ENCODE results near the gene MPPED1.

MPPED1 gene

DNA sequence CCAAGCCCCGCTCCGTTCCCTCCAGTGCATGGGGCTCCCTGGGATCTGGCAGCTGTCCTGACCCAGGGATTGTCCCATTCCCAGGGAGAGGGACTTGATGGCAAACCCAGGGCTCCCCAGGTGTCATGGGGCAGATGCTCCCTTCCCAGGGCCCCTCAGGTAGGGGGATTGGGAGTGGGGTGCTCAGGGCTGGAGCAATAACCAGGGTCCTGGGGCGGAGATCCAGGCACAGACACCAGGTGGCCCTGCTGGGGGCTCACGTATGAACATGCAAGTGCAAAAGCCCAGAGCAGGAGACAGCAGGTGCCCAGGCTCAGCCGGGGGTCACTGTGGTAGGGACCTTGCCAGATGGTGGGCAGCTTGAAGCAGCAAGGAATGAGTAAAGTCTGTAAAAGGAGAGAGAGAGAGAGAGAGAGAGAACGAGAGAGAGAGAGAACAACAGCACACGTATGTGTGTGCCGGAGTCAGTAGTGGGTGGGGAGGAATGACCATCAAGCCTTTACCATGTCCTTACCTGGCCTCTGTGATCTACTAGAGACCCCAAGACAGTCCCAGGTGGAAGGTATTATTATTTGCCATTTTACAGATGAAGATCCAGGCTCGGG is 19.3 kb upstream of the MPPED1 start:
- DNase-seq (ENCODE audit: low read depth), result no peak

DNA sequence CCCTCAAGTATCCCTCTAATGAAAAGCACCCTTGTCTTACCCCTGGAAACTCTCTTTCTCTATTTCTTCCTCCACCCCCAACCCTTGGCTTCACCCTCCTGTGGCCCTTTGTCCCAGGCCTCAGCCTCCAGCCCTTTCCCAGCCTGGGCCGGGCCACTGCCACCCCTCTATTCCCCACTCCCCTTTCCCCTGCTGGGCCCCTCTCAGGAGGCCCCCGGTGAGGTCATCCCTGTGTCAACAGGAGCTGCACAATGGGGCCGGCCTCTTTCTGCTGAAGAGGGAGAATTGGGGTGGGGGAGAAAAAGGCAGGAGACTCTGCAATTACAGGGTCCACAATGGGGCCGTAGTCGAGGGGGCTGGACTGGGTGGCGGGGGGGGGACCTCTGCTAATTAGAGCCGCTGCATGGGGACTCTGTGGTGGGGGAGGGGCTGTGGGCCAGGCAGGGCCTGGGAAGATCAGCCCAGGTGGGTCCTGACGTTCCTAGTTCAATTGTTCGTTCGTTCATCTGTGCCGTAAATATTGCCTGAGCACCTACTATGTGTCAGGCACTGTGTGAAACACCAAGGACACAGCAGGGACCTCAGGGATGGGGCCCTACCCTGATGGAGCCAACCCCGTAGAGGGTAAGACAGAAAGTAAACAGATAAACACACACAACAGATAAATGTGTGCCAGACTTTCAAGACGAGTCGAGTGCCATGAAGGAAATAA is 18.5 kb upstream of the MPPED1 start:
- DNase-seq (ENCODE audit: low read depth), result no peak

DNA sequence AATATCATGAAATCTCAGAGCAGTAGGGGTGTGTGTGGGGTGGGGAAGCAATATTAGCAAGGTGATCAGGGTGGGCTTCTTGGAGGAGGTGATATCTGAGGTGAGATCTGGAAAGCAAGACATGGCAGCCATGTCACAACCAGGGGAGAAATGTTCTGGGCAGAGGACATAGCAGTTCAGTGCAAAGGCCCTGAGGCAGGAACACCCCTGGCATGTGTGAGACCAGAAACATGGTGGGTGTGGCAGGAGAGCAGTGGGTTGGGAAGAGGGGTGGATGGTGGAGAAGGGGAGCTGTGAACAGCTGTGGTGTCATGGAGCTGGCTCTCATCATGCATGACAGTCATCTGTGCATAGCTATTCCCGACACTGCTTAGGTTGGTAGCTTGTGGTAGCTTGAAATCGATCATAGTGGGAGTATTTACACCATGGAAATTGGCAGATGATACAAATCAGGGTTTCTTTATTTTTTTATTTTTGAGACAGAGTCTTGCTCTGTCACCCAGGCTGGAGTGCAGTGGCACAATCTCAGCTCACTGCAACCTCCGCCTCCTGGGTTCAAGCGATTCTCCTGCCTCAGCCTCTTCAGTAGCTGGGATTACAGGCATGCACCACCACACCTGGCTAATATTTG is 17.9 kb upstream of the MPPED1 start:
- no peak for DNase-seq (ENCODE audit: low read depth)

DNA sequence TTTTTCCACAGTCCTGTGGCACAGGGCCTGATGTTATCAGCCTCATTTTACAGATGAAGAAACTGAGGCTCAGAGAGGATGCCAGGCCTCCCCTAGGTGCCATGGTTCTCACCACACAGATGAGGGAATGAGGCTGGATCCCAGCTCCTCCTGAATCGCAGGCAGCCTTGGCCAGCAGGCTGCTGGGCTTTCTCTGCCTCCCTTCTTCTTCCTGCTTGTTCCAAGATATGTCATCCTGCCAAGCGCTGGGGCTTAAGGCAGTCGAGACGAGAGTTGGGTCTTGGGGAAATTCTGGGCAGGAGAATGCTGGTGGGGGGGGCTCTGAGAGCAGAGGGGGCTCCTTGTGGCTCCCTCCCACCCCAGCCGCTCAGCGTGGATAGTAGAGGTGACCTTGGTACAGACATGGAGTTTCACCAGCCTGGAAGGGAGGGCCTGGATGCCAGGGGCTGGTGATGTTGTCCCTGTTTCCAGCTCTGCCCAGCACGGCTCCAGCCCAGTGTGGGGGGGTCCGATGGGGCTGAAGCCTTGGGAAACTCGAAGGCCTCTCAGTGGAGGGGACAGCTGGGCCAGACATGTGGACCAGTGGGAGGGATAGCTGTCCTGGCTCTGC is 16.6 kb upstream of the MPPED1 start:
- no peak for DNase-seq (ENCODE audit: low read depth)

DNA sequence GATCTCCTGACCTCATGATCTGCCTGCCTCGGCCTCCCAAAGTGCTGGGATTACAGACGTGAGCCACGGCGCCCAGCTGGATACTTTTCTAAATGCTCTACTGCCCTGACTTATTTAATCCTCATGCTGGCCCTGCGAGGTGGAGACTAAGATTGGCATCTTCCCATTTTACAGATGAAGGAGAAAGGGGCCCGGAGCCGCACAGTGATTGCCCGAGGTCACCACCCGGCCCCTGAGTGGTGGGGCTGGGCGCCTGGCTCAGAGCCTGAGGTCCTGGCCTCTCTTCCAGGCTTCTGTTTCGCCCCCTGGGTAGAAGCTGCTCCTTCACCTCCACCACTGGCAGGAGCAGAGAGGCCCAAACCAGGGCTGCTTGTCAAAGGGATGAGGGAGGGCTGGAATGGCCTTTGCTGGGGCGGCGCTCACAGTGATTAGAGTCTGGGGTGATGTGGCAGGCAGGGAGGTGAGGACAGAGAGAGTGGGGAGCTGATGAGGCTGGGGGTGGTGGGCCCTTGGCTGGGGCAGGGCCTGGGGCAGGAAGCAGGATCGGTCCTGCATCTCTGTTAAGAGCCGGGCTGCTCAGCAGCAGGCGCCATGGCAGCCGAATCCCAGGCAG is 15.4 kb upstream of the MPPED1 start:
- no peak for DNase-seq (ENCODE audit: low read depth)

DNA sequence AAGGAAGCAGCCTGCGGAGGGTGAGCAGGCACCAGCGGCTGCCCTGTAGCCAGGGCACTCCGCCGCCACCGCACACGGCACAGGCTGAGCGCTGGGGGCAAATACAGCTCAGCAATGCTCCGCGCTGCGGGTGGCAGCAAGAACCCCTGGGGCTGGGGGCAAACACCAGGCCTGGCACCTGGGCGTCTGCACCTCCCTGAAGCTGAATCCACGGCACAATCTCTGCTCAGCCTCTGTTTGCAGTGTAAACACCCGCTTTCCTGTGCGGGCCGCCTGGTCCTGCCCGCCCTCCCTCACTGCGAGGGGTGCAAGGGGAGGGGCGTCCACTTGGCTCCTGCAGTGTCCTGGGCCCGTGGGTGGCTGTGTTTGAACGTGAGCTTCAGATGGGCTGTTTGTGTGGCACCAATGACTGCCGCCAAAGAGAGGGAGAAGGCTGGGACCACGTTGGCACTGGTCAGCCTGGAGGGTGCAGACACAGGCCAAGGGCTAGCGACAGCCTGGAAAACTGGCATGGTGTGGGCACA is 14.8 kb upstream of the MPPED1 start:
- no peak for DNase-seq (ENCODE audit: low read depth)

DNA sequence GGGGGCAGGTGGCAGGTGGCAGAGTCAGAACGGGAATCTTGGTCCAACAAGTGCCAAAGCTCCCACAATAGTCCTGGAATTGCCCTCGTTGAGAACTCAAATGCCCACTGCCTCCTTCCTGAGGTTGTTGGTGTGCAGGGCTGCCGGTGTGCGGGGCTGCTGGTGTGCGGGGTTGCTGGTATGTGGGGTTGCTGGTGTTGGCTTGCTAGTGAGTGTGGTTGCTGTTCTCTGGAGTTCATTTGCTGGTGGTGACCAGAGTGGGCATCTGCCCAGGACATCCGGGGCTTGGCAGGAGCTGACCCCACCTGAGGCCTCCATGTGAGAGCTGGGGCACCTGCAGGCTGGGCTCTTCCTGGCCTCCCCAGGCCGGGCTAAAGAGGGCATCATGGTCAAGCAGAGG is 14.0 kb upstream of the MPPED1 start:
- DNase-seq (ENCODE audit: low read depth), result no peak

DNA sequence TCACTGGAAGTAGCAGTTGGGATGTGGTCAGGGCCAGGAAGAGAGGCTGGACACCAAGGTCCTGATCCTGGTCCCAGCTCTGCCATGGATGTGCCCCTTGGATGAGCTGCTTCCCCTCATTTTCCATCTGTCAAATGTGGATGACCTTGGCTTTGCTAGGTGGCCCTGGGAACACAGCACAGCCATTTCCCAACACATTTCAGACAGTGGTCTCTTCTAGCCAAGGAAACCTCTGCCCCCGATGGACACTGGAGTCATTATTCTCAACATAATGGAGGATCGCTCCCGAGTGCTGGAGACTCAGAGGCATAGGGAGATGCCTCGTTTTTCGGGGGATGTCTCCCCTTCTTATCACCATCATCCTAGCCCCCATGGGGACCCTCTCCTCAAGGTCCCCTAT is 13.6 kb upstream of the MPPED1 start:
- DNase-seq (ENCODE audit: low read depth), result no peak

DNA sequence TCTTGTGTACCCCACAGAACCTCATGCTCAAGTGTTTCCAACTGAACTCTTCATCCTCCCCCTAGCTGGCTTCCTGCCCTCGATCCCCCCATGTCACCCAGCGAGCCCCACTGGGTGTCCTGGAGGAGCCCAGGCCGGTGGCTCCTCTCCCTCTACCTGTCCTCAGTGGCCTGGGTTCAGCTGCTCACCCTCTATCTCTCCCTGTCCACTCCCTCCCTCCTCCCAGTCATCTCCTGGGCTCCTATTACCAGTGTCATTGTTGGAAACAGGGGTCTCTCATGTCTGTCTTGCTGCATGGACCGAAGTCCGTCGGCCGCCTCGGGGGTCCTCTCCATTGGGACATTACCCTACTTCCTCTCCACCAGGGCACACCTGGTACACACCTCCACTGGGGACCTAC is 12.9 kb upstream of the MPPED1 start:
- DNase-seq (ENCODE audit: low read depth), result no peak

DNA sequence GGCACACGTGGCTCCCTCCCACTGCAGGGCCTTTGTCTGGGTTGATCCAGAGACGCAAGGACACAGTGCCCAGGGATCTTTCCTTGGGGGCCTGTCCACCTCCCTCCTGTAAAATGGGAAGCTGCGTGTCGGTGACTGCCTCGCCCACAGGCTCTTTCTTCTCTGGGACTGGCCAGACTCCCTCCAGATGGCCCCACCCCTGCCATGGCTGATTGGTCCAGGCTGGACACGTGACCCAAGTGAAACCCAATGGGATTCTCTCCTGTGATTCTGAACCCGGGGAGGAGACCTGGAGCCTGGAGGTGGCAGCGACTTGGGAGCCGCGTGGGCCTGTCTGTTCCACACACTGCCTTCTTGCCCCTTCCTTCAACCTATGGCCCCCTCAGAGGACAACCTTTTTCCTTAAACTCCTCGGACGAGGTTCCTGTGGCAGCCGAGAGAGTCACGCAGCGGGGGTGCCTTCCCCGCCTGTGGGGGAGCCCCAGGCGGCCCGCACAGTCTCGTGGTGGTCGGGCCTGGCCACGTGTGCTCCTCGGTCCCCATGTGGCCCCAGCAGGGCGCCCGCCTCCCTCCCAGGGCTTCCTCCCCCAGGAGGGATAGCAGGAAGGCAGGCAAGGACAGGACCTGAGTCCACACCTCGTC is 12.4 kb upstream of the MPPED1 start:
- DNase-seq (ENCODE audit: low read depth), result no peak

DNA sequence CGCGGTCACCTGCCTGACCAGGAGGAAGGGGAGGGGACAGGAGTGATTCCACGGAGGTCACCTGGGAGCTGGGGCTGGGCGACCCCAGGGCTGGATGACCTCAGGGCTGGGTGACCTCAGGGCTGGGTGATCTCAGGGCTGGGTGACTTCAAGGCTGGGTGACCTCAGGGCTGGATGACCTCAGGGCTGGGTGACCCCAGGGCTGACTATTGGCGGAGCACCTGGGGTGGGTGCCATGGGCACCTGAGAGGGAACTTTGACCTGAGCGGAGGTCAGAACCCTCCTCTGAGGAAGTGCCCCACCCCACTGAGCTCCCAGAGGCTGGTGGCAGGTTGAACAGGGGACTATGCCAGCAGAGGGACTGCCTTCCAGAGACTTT is 11.8 kb upstream of the MPPED1 start:
- no peak for DNase-seq (ENCODE audit: low read depth)

DNA sequence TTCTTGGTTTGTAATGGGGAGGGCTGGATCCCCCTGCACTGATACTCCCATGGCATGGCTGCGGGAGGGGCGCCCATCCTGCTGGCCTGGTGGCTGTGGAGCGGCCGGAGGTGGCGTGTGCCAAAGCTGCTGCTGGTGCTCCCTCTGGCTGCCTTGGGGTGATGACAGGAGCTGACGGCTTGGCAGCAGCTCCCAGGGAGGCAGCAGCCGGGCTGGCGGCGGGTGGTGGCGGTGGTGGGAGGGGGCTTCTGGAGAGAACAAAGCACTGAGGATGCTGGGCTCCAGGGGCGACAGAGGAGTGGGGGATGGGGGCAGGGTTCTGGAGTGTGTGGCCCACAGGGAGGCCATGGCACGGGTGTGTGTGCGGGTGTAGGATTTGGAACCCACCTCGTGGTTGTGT is 11.4 kb upstream of the MPPED1 start:
- DNase-seq (ENCODE audit: low read depth), result no peak

DNA sequence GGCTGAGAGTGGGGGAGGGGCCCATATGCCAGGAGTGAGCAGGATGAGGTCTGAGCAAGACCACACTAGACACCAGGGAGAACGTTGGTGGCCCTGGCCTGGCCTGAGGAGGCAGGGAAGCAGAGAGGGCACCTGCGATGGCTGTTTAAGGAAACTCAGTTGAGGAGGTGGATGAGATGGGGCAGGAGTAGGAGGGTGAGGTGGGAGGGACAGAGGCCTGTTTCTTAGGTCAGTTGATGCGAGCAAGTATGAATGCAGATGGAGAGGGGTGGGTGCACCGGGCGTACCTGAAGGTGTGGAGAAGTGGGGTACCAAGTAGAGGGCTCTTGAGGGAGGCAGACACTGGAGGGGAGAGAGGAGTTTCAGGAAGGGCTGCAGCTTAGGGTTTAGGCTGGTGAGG is 10.6 kb upstream of the MPPED1 start:
- DNase-seq (ENCODE audit: low read depth), result no peak

DNA sequence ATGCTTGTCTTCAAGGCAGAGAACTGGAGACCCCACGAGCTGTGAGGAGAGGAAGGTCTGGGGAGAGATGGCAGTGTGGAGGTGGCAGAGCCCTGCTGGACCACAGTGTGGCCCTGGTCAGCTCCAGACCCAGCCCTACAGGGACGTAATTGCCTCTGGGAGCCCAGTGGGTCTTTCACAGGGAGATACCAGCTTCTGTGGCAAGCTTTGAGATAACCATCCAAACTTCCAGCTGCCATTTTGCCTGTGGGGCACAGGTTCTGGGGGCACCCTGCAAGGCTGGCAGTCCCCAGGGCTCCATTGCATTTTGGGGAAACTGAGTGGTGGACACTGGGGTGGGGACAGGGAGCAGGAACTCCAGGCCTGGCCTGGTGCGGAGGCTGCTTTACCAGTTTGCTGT is 10.2 kb upstream of the MPPED1 start:
- no peak for DNase-seq (ENCODE audit: low read depth)

DNA sequence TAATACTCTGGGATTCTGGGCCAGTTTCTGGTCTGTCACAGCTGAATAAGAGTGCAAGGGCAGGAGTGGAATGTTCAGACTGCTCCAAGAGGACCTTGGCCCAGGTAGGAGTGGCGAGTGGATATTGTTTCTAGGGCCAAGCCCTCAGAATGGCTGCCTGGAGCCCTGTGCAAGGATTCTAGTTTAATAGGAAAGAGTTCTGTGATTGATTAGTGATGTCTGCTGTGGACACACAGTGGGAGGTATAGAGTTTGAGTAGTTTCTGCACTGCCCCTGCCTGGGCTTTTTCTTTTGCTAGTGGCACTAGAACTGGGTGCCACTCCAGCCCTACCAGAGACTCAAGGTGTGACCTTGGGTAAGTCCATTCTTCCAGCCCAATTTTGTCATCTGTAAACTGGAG is 9.7 kb upstream of the MPPED1 start:
- no peak for DNase-seq (ENCODE audit: low read depth)

DNA sequence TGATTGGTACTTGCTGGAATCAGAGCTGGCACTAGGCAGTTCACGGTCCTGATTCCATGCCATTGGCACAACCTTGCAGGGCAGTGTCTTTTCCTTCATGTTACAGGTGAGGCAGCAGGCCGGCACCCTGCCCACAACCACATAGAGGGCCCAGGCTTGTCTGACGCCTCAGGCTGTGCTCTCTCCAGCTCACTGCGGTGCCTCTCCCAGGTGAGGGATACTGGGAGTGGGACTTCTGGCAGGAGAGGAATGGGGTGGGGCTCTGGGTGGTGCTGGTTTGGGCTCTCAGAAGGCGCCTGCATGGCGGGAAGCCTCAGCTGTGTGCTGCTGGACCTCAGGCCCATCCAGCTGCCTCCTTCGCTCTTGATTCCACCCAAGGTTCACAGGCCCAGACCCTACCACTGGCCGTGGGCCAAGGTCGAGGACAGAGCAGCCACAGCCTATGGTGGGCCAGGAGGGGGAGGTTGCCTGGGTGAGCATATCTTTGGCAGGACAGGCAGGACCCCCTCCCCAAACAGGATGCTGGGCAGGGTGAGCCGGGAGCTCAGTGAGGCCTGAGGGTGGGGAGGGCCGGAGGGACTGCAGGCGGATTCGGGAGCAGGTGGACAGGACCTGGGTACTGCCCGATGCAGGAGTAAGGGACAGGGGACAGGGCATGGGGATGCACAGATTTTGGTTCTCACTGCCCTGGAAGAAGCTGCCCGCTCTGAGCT is 7.0 kb upstream of the MPPED1 start:
- DNase-seq (ENCODE audit: low read depth), result no peak

DNA sequence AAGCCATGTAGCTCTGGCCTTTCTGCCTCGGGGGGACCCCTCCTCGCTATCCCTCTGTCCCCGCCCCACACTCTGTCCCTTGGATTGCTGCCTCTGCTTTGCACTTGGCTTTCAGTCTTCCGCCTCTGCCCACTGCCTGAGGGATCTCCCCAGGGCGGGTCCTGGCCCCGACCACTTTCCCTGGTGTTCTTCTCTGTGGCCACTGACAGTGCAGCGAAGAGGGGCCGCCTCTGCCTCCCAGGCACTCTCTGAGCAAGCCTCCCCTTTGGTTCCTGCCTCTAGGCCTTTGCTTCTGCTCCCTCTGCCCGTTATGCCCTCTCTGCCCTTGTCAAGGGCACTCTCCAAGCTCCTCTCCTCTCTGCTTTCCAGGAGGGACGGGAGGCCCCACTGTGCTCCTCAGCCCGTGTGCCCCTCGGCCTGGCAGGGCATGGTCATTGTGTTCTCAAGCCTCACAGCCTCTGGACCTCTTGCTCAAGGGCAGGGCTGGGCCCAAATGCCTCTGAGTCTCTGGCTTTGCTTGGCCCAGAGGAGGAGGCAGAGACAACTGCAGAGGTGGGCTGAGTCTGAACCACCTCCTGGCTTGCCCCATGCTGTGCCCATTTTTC is 5.5 kb upstream of the MPPED1 start:
- DNase-seq (ENCODE audit: low read depth), result no peak

DNA sequence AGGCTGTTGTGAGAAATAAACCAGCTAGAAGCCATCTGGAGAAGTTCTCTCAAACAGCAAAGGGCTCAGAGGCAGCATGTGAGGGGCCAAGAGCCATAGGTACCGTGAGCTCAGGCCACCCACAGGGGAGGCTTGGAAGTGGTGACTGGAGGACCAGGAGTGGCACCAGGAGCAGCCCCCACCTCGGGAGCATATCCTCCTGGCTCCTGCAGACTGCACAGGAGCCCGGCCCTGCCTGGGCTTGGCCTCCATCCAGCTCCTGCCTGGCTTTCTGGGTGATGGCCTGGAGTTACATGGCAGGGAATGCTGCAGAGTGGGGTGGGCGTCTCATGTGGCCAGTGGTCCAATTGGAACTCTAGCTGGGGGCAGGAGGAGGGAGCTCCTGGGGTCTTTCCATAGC is 4.2 kb upstream of the MPPED1 start:
- DNase-seq (ENCODE audit: low read depth), result no peak

DNA sequence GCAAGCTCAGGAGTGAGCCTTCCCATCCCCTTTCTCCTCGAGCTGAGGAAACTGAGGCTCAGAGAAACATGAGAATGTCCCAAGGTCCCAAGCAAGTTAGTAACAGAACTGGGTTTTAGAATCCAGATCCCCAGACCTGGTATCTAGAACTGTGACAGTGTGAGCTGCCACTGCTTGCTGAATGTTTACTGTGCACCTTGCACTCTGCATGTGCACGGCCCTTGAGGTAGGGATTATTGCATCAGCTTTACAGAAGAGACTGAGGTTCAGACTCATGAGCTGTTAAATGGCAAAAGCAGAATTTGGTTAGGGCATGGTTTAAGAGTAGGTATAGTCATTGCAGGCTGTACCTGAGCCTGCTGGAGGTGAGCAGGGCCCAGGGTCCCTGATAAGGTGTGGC is 3.8 kb upstream of the MPPED1 start:
- DNase-seq (ENCODE audit: low read depth), result no peak

DNA sequence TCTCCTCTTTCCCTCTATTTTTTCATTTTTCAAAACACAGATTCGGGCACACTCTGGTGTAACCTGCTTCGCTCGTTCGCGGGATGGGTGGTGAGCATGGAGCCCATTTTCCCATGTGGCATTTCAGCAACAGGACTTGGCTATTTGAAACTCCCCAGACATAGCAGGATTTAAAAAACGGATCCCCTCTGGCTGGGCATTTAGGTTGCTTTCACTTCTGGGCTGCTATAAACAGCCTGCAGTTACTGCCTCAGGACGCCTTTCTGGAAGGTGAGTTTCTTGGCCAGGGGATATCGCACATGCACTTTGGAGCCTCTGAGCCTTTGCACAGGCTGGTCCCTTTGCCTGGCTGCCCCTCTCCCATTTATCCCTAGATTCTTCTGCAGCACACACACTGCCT is 2.8 kb upstream of the MPPED1 start:
- DNase-seq (ENCODE audit: low read depth), result no peak

DNA sequence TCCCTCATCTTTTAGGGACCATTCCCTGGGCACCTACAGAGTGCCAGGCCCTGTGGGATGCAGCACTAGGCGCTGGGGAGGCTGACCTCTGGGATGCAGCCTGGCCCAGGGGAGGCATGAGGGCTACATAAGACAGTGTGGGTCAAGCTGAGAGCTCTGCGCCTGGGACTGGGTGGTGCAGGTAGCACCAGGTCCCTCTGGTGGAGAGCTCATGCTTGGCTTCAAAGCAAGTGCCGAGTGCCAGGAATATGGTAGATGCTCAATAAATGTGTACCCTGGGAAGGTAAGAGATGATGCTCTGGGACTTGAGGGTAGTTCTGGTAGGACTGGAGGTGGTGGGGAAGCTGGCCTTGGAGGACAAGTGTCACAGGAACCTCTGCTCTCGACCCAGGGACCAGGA is 2.0 kb upstream of the MPPED1 start:
- no peak for DNase-seq (ENCODE audit: low read depth)
